HG02759 (cell line): ENCODE data around the gene IQCH.

ENCODE experiments used
- ATAC-seq: cut with Tn5 transposase; IDR thresholded peaks from one replicate; pipeline ENCODE4 v1.9.1; 2021; ENCODE audit warnings: mild to moderate bottlenecking, moderate library complexity; ENCODE audit not compliant: unreplicated experiment

Gene IQCH

GRCh38 chr15:67480741-67481140 lies 226.2 kb downstream of the IQCH start:
- no peak for ATAC-seq

GRCh38 chr15:67481680-67482079 lies 227.1 kb downstream of the IQCH start:
- no peak for ATAC-seq

GRCh38 chr15:67495585-67495984 lies 241.0 kb downstream of the IQCH start:
- no peak for ATAC-seq

- ATAC-seq, result no peak
Measured at GRCh38 chr15:67501177-67501835, 246.7 kb downstream of the IQCH start.

GRCh38 chr15:67501836-67502461 lies 247.4 kb downstream of the IQCH start:
- no peak for ATAC-seq

GRCh38 chr15:67504056-67504455 lies 249.5 kb downstream of the IQCH start:
- no peak for ATAC-seq

GRCh38 chr15:67504796-67505195 lies 250.2 kb downstream of the IQCH start:
- ATAC-seq, result no peak

- no peak for ATAC-seq
Measured at GRCh38 chr15:67505675-67506572, 251.3 kb downstream of the IQCH start.

GRCh38 chr15:67506775-67507747 lies 252.5 kb downstream of the IQCH start:
- no peak for ATAC-seq

- ATAC-seq, result no peak
Measured at GRCh38 chr15:67508407-67508806, 253.8 kb downstream of the IQCH start.

GRCh38 chr15:67509918-67510317 lies 255.3 kb downstream of the IQCH start:
- no peak for ATAC-seq

GRCh38 chr15:67510597-67511190 lies 256.1 kb downstream of the IQCH start:
- ATAC-seq, result no peak

GRCh38 chr15:67511606-67512005 lies 257.0 kb downstream of the IQCH start:
- no peak for ATAC-seq

GRCh38 chr15:67512140-67512539 lies 257.6 kb downstream of the IQCH start:
- ATAC-seq, result no peak

- no peak for ATAC-seq
Measured at GRCh38 chr15:67512933-67513714, 258.5 kb downstream of the IQCH start.

GRCh38 chr15:67515090-67515489 lies 260.5 kb downstream of the IQCH start:
- ATAC-seq, result no peak

- ATAC-seq, result no peak
Measured at GRCh38 chr15:67515557-67515956, 261.0 kb downstream of the IQCH start.

GRCh38 chr15:67520321-67521028 lies 265.9 kb downstream of the IQCH start:
- ATAC-seq, result no peak
